Measurements from ENCODE around the gene GFY.

GFY gene

DNA sequence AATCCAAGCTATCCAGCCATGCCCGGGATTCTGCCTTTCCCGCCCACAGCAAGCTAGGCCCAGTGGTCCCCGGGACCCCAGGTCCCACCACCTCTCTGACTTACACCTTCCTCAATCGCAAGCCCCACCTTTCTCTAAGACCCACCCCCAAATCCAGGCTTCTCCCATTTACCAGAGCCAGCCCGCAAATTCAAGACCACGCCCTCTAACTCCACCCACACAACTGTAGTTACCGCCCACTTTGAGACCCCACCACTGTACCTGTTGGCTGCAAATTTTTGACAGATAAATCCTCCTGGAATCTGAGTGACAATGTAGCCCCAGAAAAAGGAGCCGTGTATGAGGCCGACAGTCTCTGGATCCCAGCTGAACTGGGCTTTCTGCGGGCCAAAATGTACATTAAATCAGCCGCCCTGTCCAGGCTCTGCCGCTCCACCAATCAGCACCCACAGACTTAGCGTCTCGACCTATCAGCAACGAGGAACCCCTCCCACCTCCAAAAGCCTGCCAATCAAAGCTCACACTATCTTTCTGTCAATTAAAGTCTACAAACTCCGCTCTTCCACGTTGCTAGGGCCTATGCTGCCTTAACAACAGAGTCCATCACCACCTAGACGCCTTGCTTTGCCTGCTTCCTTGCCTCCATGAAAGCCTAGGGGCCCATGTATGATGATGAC lies 9.9 kb downstream of the GFY start:
- no peak for DNase-seq (ENCODE audit: low read depth)
- TF ChIP-seq, protein P1, sequence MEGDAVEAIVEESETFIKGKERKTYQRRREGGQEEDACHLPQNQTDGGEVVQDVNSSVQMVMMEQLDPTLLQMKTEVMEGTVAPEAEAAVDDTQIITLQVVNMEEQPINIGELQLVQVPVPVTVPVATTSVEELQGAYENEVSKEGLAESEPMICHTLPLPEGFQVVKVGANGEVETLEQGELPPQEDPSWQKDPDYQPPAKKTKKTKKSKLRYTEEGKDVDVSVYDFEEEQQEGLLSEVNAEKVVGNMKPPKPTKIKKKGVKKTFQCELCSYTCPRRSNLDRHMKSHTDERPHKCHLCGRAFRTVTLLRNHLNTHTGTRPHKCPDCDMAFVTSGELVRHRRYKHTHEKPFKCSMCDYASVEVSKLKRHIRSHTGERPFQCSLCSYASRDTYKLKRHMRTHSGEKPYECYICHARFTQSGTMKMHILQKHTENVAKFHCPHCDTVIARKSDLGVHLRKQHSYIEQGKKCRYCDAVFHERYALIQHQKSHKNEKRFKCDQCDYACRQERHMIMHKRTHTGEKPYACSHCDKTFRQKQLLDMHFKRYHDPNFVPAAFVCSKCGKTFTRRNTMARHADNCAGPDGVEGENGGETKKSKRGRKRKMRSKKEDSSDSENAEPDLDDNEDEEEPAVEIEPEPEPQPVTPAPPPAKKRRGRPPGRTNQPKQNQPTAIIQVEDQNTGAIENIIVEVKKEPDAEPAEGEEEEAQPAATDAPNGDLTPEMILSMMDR (conservative IDR thresholded peaks at IDR 0.05; ENCODE audit: low read depth, low read length): no peak
- no peak overlapping the region for H3K4me3 ChIP-seq (ENCODE audit: low read depth, low read length)

DNA sequence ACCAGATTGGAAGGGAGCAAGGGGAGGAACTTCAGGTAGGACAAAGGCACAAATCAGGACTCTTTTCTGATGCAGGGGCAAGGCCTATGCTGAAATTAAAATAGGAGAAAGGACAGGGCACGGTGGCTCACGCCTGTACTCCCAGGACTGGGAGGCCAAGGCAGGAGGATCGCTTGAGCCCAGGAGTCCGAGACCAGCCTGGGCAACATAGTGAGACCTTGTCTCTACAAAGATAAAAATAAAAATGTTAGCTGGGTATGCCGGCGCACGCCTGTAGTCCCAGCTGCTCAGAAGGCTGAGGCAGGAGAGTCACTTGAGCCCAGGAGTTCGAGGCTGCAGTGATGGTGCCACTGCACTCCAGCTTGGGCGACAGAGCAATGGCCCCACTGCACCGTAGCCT lies 10.5 kb downstream of the GFY start:
- DNase-seq (ENCODE audit: low read depth): no peak
- no peak overlapping the region for H3K4me3 ChIP-seq (ENCODE audit: low read depth, low read length)
- TF ChIP-seq, protein P1 (conservative IDR thresholded peaks at IDR 0.05; ENCODE audit: low read depth, low read length): no peak

DNA sequence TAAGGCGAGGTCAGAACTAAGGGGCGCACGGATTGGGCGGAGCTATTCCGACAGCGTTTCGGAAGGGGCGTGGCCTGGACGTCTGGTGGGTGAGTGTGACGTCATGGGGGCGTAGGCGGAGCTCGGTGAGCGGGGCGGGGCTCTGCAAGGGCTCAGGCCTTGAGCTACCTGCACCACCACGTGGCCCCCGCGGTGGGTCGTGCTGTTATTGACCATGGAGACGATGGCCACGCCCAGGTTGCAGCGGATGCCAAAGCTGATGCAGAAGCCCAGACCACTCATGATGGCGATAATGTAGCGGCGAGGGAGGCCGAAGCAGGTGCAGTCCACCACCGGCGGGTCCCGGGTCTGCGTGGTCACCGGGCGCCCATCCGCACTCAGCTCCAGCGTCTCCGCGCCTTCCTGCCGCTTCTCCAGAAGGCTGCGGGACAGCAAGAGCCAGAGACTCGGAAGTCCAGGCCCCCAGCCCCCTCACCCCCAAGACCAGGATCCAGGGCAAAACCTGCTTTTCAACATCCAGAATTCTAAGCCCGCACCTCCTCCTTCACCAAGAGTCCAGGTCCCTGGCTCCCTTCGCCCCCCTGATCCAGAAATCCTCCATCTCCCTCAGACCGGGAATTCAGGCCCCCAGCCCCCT lies 11.3 kb downstream of the GFY start:
- no peak for DNase-seq (ENCODE audit: low read depth)
- TF ChIP-seq, protein P1 (conservative IDR thresholded peaks at IDR 0.05; ENCODE audit: low read depth, low read length): no peak

DNA sequence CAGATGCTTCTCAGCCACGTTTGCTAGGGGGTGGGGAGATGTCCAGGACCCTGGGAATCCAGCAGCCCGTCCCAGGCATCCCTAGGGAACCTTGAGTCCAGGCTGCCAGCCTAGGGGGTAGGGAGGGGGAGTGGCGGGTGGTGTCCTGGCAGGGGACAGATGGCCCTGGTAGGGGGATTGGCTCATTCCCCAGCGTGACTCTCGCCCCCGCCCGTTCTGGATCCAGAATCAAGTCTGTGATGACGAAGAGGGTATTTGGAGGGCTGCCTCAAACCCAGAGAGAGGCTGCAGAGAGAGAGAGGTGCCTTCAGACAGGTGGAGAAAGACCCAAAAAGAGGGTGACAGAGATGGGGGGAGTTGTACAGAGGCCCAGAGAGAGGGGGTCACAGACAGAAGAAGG lies 12.0 kb downstream of the GFY start:
- TF ChIP-seq, protein P1 (conservative IDR thresholded peaks at IDR 0.05; ENCODE audit: low read depth, low read length): no peak
- no peak for DNase-seq (ENCODE audit: low read depth)
- H3K4me3 ChIP-seq (ENCODE audit: low read depth, low read length): no peak overlapping the region

More for the DNA sequence above, 11.3 kb downstream of the GFY start:
- H3K4me3 ChIP-seq (ENCODE audit: low read depth, low read length): no peak overlapping the region

DNA sequence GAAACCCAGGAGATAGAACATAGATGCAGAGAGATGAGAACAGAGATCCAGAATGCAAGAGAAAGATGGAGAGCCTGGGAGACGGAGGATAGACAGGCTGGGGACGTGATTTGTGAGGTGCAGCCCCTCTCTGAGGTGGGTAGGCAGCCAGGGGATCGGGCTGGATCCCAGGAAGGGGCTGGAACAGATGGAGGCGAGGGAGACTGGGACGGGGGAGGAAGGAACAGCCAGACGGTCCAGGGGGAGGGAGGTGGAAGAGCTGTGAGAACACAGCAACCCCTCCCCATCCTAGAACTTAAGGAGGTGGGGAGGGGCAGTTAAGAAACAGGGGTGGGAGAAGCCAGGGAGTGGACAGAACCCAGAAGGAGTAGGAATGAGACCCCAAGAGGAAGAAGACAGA lies 13.1 kb downstream of the GFY start:
- TF ChIP-seq, protein P1 (conservative IDR thresholded peaks at IDR 0.05; ENCODE audit: low read depth, low read length): no peak
- no peak for DNase-seq (ENCODE audit: low read depth)
- no peak overlapping the region for H3K4me3 ChIP-seq (ENCODE audit: low read depth, low read length)

GRCh38 chr19:49439836-49440235 lies 14.6 kb downstream of the GFY start:
- DNase-seq (ENCODE audit: low read depth): no peak
- no peak overlapping the region for H3K4me3 ChIP-seq (ENCODE audit: low read depth, low read length)
- TF ChIP-seq, protein P1 (conservative IDR thresholded peaks at IDR 0.05; ENCODE audit: low read depth, low read length): no peak

All from choroid plexus epithelial cell (primary cell).